ENCODE data around the gene VCL. TPM values are rescaled to one million over a fixed set of nuclear protein-coding genes. Genes with fewer than 3 reads are reported as not detected.

Gene VCL
- total and polyA plus RNA-seq, 2 of the 8 experiments (the other 6 are each of a cell fraction or from before 2014, with no cell fraction given), result 119 to 377 TPM

DNA sequence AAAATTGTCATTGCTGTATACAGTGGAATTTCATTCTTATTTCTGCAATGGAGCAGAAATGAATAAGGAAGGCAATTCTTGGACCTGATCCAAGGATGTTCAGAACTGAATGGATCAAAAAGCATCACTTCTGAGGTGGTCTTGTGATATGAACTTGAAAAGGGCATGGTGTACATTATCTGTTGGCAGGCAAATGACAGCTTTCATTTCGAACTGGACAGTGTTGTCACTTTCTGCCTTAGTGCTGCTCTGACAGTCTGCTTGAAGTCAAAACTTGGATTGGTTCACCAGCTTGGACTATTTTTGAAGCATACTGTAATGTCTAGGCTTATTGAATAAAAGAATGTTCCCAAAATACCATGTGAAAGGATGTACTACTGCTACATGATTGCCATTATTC is 52.0 kb downstream of the VCL start (continued):
- TF ChIP-seq ASH2L (IDR thresholded peaks at IDR 0.05; ENCODE audit: low read length), result no peak
- TF ChIP-seq CTBP2 (IDR thresholded peaks at IDR 0.05; ENCODE audit: borderline replicate concordance, insufficient read depth, insufficient read length, low read length), result no peak
- no peak for TF ChIP-seq ZNF274 (IDR thresholded peaks at IDR 0.05; ENCODE audit: borderline replicate concordance, extremely low read depth, low read length)
- no peak for TF ChIP-seq YY1 (IDR thresholded peaks at IDR 0.05; ENCODE audit: low read depth, low read length)

Measured in H1 (cell line).